Ramos (cell line): Measurements from ENCODE around the gene FGF9.

ENCODE experiments used
- in situ Hi-C: fragments of 300-500 bp; cut with MboI; formaldehyde crosslinking; loops from one replicate; pipeline ENCODE4 v1.14.3; 2022; ENCODE audit warnings: low sequenced_read_pairs; ENCODE audit not compliant: unreplicated experiment

FGF9 gene

DNA sequence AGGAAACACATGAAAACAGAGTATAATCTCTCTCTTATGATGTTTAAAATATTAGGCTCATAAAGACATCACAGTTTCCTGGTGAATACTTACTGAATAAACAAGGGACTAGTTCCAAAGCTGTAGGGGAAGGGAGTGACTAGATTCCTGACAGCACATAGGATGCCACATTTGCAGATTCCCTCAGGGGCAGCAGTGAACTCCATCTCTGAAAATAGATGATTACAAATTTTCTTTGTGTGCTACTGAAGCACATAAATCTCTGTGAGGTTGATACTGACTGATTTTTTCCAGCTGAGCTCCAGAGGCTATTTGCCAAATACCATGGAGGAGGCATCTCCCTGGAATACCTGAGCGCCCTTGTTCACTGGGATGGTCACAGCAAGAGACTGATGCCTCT, 77.3 kb downstream of the FGF9 start:
- in situ Hi-C loops = no loop called here

DNA sequence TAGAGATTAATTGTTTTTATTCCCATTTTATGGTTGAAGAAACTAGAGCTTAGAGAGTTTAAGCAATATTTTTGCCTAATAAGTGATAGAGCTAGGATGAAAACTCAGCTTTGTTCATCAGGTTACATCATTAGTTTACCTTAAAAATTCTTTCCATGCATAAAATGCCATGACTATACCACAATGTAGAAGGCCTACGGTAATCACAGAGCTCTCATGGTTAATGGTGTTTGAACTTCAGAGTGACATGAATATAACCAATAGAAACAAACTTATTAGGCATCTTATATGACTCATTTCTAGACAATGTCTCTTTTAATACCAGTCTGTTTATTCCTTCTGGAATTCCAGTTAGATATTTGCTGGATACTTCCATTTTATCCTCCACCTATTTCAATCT, 78.5 kb downstream of the FGF9 start:
- in situ Hi-C loops = no loop called here

DNA sequence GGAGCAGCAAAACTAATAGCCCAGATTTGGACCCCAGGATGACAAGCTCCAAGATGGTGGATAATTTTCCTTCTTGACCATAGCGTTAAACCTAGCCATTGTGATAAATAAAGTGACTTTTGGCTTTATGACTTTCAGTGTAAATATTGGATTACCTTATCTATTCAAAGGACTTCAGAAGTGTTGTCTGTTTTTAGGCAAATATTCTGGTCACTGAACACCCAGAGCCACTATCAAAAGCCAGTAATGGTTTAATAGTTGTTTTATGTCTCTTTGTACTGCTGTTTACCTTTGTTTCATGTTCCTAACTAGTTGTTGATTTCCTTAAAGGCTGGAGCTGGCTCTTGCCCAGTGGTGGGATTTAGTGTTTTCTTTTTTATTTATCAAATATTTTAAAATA, 81.6 kb downstream of the FGF9 start:
- in situ Hi-C loops = no loop called here

DNA sequence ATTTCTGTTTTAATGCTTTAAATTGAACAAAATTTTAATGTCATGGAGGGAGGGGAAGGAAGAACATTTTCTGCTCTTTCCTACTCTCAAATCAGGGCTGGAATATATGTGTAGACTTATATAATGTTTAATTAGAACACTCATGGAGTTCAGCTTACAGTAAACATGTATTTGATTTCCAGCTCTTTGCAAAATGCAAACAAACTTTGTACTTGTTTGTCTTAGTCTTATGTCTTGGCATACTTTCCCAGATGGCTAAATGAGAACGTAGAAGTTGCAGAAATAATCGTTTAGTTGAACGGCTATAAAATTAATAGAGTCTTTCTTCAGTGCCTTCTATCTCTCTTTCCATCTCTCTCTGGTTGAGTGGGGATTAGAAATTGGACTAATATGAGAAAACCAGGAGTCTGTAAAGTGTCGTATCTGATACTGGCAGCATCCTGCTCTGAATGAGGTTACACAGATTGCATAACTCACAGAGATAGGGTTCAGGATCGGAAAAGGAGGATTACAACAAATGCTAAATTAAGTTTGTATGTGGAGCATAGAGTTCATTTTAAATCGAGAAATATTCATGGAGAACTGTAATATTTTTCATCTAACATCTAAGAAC, 82.3 kb downstream of the FGF9 start:
- in situ Hi-C loops = no loop called here
